DOHH2 (cell line): ENCODE results near the gene ZFX.

ENCODE experiments used
- H3F3A ChIP-seq: fragments of 200-600 bp; sonication (generic), shearing (Covaris generic); 2 replicates; pipeline ENCODE4 v1.6.0; 2016; ENCODE audit warnings: antibody characterized with exemption, mild to moderate bottlenecking; ENCODE audit not compliant: control insufficient read depth, insufficient read depth
- H3K27ac ChIP-seq: fragments of 200-600 bp; sonication (generic); 2 replicates; pipeline ENCODE4 v1.5.1; 2014; ENCODE audit warnings: low read depth, mild to moderate bottlenecking, low read length, moderate library complexity
- H3K27me3 ChIP-seq: fragments of 200-600 bp; sonication (generic); 2 replicates; pipeline ENCODE4 v1.6.1; 2014; ENCODE audit warnings: mild to moderate bottlenecking, low read length, mixed read lengths; ENCODE audit not compliant: control insufficient read depth
- H3K36me3 ChIP-seq: fragments of 200-600 bp; sonication (generic); 2 replicates; pipeline ENCODE4 v1.6.1; 2014; ENCODE audit warnings: mild to moderate bottlenecking, low read length, moderate library complexity, mixed read lengths; ENCODE audit not compliant: control insufficient read depth
- H3K4me1 ChIP-seq: fragments of 200-600 bp; sonication (generic); 2 replicates; pipeline ENCODE4 v1.6.1; 2014; ENCODE audit warnings: mild to moderate bottlenecking, low read length, mixed read lengths; ENCODE audit not compliant: control insufficient read depth
- H3K4me2 ChIP-seq: fragments of 200-600 bp; sonication (generic); 2 replicates; pipeline ENCODE4 v1.6.0; 2014; ENCODE audit warnings: mild to moderate bottlenecking, low read length, moderate library complexity
- H3K4me3 ChIP-seq: fragments of 200-600 bp; sonication (generic); 2 replicates; pipeline ENCODE4 v1.5.1; 2014; ENCODE audit warnings: mild to moderate bottlenecking, low read length, mixed read lengths
- H3K79me2 ChIP-seq: fragments of 200-600 bp; sonication (generic); 2 replicates; pipeline ENCODE4 v1.6.1; 2014; ENCODE audit warnings: mild to moderate bottlenecking, low read length, mixed read lengths; ENCODE audit not compliant: control insufficient read depth
- H3K9me2 ChIP-seq: fragments of 200-600 bp; sonication (generic); replicated peaks from 2 replicates; pipeline ENCODE4 v1.6.1; 2014; ENCODE audit warnings: mild to moderate bottlenecking, low read length, mixed read lengths; ENCODE audit not compliant: control insufficient read depth
- H3K9me3 ChIP-seq: fragments of 200-600 bp; sonication (generic); 2 replicates; pipeline ENCODE4 v1.6.1; 2014; ENCODE audit warnings: antibody characterized with exemption, low read length, mixed read lengths; ENCODE audit not compliant: control insufficient read depth, insufficient read depth
- H4K20me1 ChIP-seq: fragments of 200-600 bp; sonication (generic); 2 replicates; pipeline ENCODE4 v1.6.0; 2014; ENCODE audit warnings: low read depth, mild to moderate bottlenecking, antibody characterized with exemption, low read length, moderate library complexity; ENCODE audit not compliant: control insufficient read depth, insufficient read depth
- EZH2phosphoT487 ChIP-seq: fragments of 200-600 bp; sonication (generic); IDR thresholded peaks from 2 replicates; pipeline ENCODE4 v1.6.1; 2017; ENCODE audit warnings: borderline replicate concordance, mild to moderate bottlenecking, antibody characterized with exemption, low read length, moderate library complexity, mixed read lengths
- TF ChIP-seq, protein P1 (sequence below): fragments of 200-600 bp; sonication (generic); IDR thresholded peaks from one replicate; pipeline ENCODE4 v1.5.1; 2014; ENCODE audit warnings: antibody characterized with exemption, mild to moderate bottlenecking, low read depth, low read length; ENCODE audit not compliant: poor library complexity, severe bottlenecking

ZFX gene

GRCh38 chrX:24146283-24146949 is 3.1 kb upstream of the ZFX start:
- Histone ChIP-seq H3K79me2 (peaks cover 18% of the 10 kb centered on the region), H3K36me3 (peaks cover 10% of the 10 kb centered on the region), H3K27ac (peak overlapping the region; percentile 87), H3K9me3 (no peaks in the 10 kb centered on the region), H3K4me1 (peaks cover 34% of the 10 kb centered on the region), H3K9me2 (no peaks in the 10 kb centered on the region), H3F3A (peaks cover 12% of the 10 kb centered on the region), H3K4me3 (peak overlapping the region; percentile 46), H3K27me3 (no peaks in the 10 kb centered on the region), H3K4me2 (peak overlapping the region; percentile 94), H4K20me1 (no peaks in the 10 kb centered on the region; the same call in 1 of the 2 replicates)
- no peak for TF ChIP-seq EZH2phosphoT487
- TF ChIP-seq, protein P1, sequence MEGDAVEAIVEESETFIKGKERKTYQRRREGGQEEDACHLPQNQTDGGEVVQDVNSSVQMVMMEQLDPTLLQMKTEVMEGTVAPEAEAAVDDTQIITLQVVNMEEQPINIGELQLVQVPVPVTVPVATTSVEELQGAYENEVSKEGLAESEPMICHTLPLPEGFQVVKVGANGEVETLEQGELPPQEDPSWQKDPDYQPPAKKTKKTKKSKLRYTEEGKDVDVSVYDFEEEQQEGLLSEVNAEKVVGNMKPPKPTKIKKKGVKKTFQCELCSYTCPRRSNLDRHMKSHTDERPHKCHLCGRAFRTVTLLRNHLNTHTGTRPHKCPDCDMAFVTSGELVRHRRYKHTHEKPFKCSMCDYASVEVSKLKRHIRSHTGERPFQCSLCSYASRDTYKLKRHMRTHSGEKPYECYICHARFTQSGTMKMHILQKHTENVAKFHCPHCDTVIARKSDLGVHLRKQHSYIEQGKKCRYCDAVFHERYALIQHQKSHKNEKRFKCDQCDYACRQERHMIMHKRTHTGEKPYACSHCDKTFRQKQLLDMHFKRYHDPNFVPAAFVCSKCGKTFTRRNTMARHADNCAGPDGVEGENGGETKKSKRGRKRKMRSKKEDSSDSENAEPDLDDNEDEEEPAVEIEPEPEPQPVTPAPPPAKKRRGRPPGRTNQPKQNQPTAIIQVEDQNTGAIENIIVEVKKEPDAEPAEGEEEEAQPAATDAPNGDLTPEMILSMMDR: no peak

GRCh38 chrX:24147165-24147564 is 2.4 kb upstream of the ZFX start:
- peaks cover 12% of the 10 kb centered on the region for H3F3A ChIP-seq
- peaks cover 42% of the 10 kb centered on the region for H3K4me1 ChIP-seq
- no peaks in the 10 kb centered on the region for H3K9me3 ChIP-seq
- H3K79me2 ChIP-seq: peaks cover 26% of the 10 kb centered on the region
- H3K9me2 ChIP-seq: no peaks in the 10 kb centered on the region
- H3K4me3 ChIP-seq: peak overlapping the region; percentile 46; the same call in 1 of the 2 replicates
- H3K4me2 ChIP-seq: peak overlapping the region; percentile 94
- no peaks in the 10 kb centered on the region for H3K27me3 ChIP-seq
- H3K27ac ChIP-seq: peak overlapping the region; percentile 87
- peaks cover 15% of the 10 kb centered on the region for H3K36me3 ChIP-seq
- TF ChIP-seq, protein P1: no peak
- no peak for TF ChIP-seq EZH2phosphoT487
- no peaks in the 10 kb centered on the region; the same call in 1 of the 2 replicates for H4K20me1 ChIP-seq

- no peaks in the 10 kb centered on the region for H3K9me2 ChIP-seq
- H3K4me2 ChIP-seq: peak overlapping the region; percentile 94
- peak overlapping the region; percentile 88 for H3K4me3 ChIP-seq
- no peaks in the 10 kb centered on the region; the same call in 1 of the 2 replicates for H4K20me1 ChIP-seq
- H3K4me1 ChIP-seq: peaks cover 51% of the 10 kb centered on the region
- peaks cover 12% of the 10 kb centered on the region for H3F3A ChIP-seq
- H3K36me3 ChIP-seq: peaks cover 25% of the 10 kb centered on the region
- no peaks in the 10 kb centered on the region for H3K9me3 ChIP-seq
- peaks cover 35% of the 10 kb centered on the region for H3K79me2 ChIP-seq
- TF ChIP-seq, protein P1: no peak
- no peak for TF ChIP-seq EZH2phosphoT487
- no peaks in the 10 kb centered on the region for H3K27me3 ChIP-seq
- peak overlapping the region; percentile 87 for H3K27ac ChIP-seq
Measured at GRCh38 chrX:24148121-24148520, 1.4 kb upstream of the ZFX start.
